ENCODE results near the gene MYCBP2.

Gene MYCBP2

DNA sequence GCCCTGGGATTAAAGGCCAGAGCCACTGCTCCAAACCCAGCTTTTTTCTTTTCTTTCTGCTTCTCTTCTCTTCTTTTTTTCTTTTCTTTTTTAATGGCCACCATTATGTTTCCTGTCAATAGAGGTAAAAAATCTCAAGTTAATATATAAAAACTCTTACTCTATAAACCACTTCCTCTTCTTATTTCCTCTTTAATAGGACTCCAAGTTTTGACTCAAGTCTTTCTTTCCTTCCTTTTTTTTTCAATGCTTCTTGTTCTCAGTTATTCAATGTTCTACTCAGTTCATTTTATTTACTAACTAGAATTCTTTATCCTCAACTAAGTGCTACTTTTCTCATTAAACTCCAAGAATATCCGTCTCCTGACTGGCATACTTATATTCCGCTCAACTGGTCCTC lies 27.1 kb upstream of the MYCBP2 start:
- no peak overlapping the region for H3K4me3 ChIP-seq (ENCODE audit: low read length in 2 of 2)
- H2BK5ac ChIP-seq (ENCODE audit: low read length), result no peak overlapping the region
- H3K9me3 ChIP-seq (replicated peaks in 1 of 2; ENCODE audit: control insufficient read depth in 2 of 2, insufficient read depth in 1 of 2, low read depth in 1 of 2, low read length in 2 of 2), result no peaks in the 10 kb centered on the region
- no peak overlapping the region for H3K18ac ChIP-seq (ENCODE audit: low read length)
- H3K36me3 ChIP-seq (replicated peaks in 1 of 2; ENCODE audit: control insufficient read depth in 2 of 2, insufficient read depth in 2 of 2, low read length in 2 of 2), result no peaks in the 10 kb centered on the region
- no peak overlapping the region for H3K23ac ChIP-seq (ENCODE audit: low read depth, low read length, poor library complexity)
- no peaks in the 10 kb centered on the region for H3K27me3 ChIP-seq (ENCODE audit: control insufficient read depth in 3 of 3, insufficient read depth in 3 of 3, low read depth in 1 of 3, low read length in 3 of 3)
- no peak overlapping the region for H3K14ac ChIP-seq (ENCODE audit: low read length)
- H2BK15ac ChIP-seq (ENCODE audit: low read length), result no peak overlapping the region
- no peak overlapping the region for H4K8ac ChIP-seq (ENCODE audit: low read depth, low read length)
- H2BK120ac ChIP-seq (ENCODE audit: low read depth, low read length), result no peak overlapping the region
- no peak overlapping the region for H3K9ac ChIP-seq (ENCODE audit: low read depth, low read length, poor library complexity)
- no peaks in the 10 kb centered on the region for H3K79me1 ChIP-seq (ENCODE audit: low read depth, low read length)
- no peak overlapping the region for H3K27ac ChIP-seq (replicated peaks; ENCODE audit: low read length)
- no peak overlapping the region for H2AK5ac ChIP-seq (ENCODE audit: low read depth, low read length)
- WGBS, 2 donors (ENCODE audit: extremely low coverage in 2 of 2, insufficient read length in 2 of 2, insufficient replicate concordance in 1 of 2), result no CpG with 5 or more reads among the region's 2 CpGs
- no peak overlapping the region for H3K4ac ChIP-seq (ENCODE audit: low read length)
- H2BK12ac ChIP-seq (ENCODE audit: low read length), result no peak overlapping the region
- H2AFZ ChIP-seq (ENCODE audit: low read length), result no peak overlapping the region
- H3K4me2 ChIP-seq (ENCODE audit: insufficient read depth, low read length, poor library complexity, severe bottlenecking), result no peak overlapping the region
- H3K4me1 ChIP-seq (ENCODE audit: control insufficient read depth in 2 of 2, insufficient read depth in 1 of 2, low read depth in 1 of 2, low read length in 2 of 2), result no peaks in the 10 kb centered on the region
- no peak overlapping the region for H4K91ac ChIP-seq (ENCODE audit: low read depth, low read length, poor library complexity)
- no peak for DNase-seq (ENCODE audit: low spot score)

GRCh38 chr13:77351315-77351714 lies 24.4 kb upstream of the MYCBP2 start:
- H3K79me1 ChIP-seq (ENCODE audit: low read depth, low read length), result no peaks in the 10 kb centered on the region
- no CpG with 5 or more reads among the region's 3 CpGs for WGBS, 2 donors (ENCODE audit: extremely low coverage in 2 of 2, insufficient read length in 2 of 2, insufficient replicate concordance in 1 of 2)
- no peak overlapping the region for H2AFZ ChIP-seq (ENCODE audit: low read length)
- no peak overlapping the region for H2BK12ac ChIP-seq (ENCODE audit: low read length)
- no peak overlapping the region for H2BK15ac ChIP-seq (ENCODE audit: low read length)
- H3K4ac ChIP-seq (ENCODE audit: low read length), result no peak overlapping the region
- H3K14ac ChIP-seq (ENCODE audit: low read length), result no peak overlapping the region
- no peak overlapping the region for H3K4me2 ChIP-seq (ENCODE audit: insufficient read depth, low read length, poor library complexity, severe bottlenecking)
- no peak overlapping the region for H2AK5ac ChIP-seq (ENCODE audit: low read depth, low read length)
- H4K8ac ChIP-seq (ENCODE audit: low read depth, low read length), result no peak overlapping the region
- DNase-seq (ENCODE audit: low spot score), result no peak
- H3K4me3 ChIP-seq (ENCODE audit: low read length in 2 of 2), result no peak overlapping the region
- H2BK120ac ChIP-seq (ENCODE audit: low read depth, low read length), result no peak overlapping the region
- no peaks in the 10 kb centered on the region for H3K27me3 ChIP-seq (ENCODE audit: control insufficient read depth in 3 of 3, insufficient read depth in 3 of 3, low read depth in 1 of 3, low read length in 3 of 3)
- no peak overlapping the region for H3K18ac ChIP-seq (ENCODE audit: low read length)
- H3K4me1 ChIP-seq (ENCODE audit: control insufficient read depth in 2 of 2, insufficient read depth in 1 of 2, low read depth in 1 of 2, low read length in 2 of 2), result no peaks in the 10 kb centered on the region
- no peaks in the 10 kb centered on the region for H3K9me3 ChIP-seq (replicated peaks in 1 of 2; ENCODE audit: control insufficient read depth in 2 of 2, insufficient read depth in 1 of 2, low read depth in 1 of 2, low read length in 2 of 2)
- no peaks in the 10 kb centered on the region for H3K36me3 ChIP-seq (replicated peaks in 1 of 2; ENCODE audit: control insufficient read depth in 2 of 2, insufficient read depth in 2 of 2, low read length in 2 of 2)
- no peak overlapping the region for H3K23ac ChIP-seq (ENCODE audit: low read depth, low read length, poor library complexity)
- H2BK5ac ChIP-seq (ENCODE audit: low read length), result no peak overlapping the region
- no peak overlapping the region for H3K9ac ChIP-seq (ENCODE audit: low read depth, low read length, poor library complexity)
- no peak overlapping the region for H3K27ac ChIP-seq (replicated peaks; ENCODE audit: low read length)
- H4K91ac ChIP-seq (ENCODE audit: low read depth, low read length, poor library complexity), result no peak overlapping the region

DNA sequence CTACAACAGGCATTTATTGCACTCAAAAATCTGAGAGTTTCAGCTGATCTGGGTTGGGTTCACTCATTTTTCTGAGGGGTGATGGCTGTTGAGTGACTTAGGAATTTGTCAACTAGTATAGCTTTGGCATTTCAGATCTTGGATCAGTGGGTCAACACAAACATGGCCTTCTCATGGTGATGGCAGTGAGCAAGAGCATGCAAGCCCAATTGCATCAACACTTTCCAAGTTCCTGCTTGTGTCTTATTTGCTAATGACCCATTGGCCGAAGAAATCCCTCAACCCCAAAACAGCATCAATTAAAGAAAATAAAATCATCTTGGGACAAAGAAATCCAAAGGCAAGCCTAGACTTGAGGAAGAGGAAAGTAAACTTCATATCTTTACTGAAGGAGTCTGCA lies 23.9 kb upstream of the MYCBP2 start:
- Histone ChIP-seq H3K9ac (ENCODE audit: low read depth, low read length, poor library complexity) (no peak overlapping the region), H3K27me3 (ENCODE audit: control insufficient read depth in 3 of 3, insufficient read depth in 3 of 3, low read depth in 1 of 3, low read length in 3 of 3) (no peaks in the 10 kb centered on the region), H2BK120ac (ENCODE audit: low read depth, low read length) (no peak overlapping the region), H2AK5ac (ENCODE audit: low read depth, low read length) (no peak overlapping the region), H3K36me3 (replicated peaks in 1 of 2; ENCODE audit: control insufficient read depth in 2 of 2, insufficient read depth in 2 of 2, low read length in 2 of 2) (no peaks in the 10 kb centered on the region), H3K4ac (ENCODE audit: low read length) (no peak overlapping the region), H2AFZ (ENCODE audit: low read length) (no peak overlapping the region), H3K9me3 (replicated peaks in 1 of 2; ENCODE audit: control insufficient read depth in 2 of 2, insufficient read depth in 1 of 2, low read depth in 1 of 2, low read length in 2 of 2) (no peaks in the 10 kb centered on the region), H3K18ac (ENCODE audit: low read length) (no peak overlapping the region), H3K4me2 (ENCODE audit: insufficient read depth, low read length, poor library complexity, severe bottlenecking) (no peak overlapping the region), H3K4me1 (ENCODE audit: control insufficient read depth in 2 of 2, insufficient read depth in 1 of 2, low read depth in 1 of 2, low read length in 2 of 2) (no peaks in the 10 kb centered on the region), H3K4me3 (ENCODE audit: low read length in 2 of 2) (no peak overlapping the region), H2BK12ac (ENCODE audit: low read length) (no peak overlapping the region), H2BK5ac (ENCODE audit: low read length) (no peak overlapping the region), H3K14ac (ENCODE audit: low read length) (no peak overlapping the region), H4K8ac (ENCODE audit: low read depth, low read length) (no peak overlapping the region), H3K79me1 (ENCODE audit: low read depth, low read length) (no peaks in the 10 kb centered on the region), H4K91ac (ENCODE audit: low read depth, low read length, poor library complexity) (no peak overlapping the region), H3K23ac (ENCODE audit: low read depth, low read length, poor library complexity) (no peak overlapping the region), H3K27ac (replicated peaks; ENCODE audit: low read length) (no peak overlapping the region), H2BK15ac (ENCODE audit: low read length) (no peak overlapping the region)
- DNase-seq (ENCODE audit: low spot score), result no peak
- no CpG with 5 or more reads among the region's 1 CpG for WGBS, 2 donors (ENCODE audit: extremely low coverage in 2 of 2, insufficient read length in 2 of 2, insufficient replicate concordance in 1 of 2)

- Histone ChIP-seq H3K4me2 (ENCODE audit: insufficient read depth, low read length, poor library complexity, severe bottlenecking) (no peak overlapping the region), H3K9me3 (replicated peaks in 1 of 2; ENCODE audit: control insufficient read depth in 2 of 2, insufficient read depth in 1 of 2, low read depth in 1 of 2, low read length in 2 of 2) (no peaks in the 10 kb centered on the region), H2BK12ac (ENCODE audit: low read length) (no peak overlapping the region), H2BK5ac (ENCODE audit: low read length) (no peak overlapping the region), H3K27ac (replicated peaks; ENCODE audit: low read length) (no peak overlapping the region), H2AK5ac (ENCODE audit: low read depth, low read length) (no peak overlapping the region), H3K18ac (ENCODE audit: low read length) (no peak overlapping the region), H4K8ac (ENCODE audit: low read depth, low read length) (no peak overlapping the region), H4K91ac (ENCODE audit: low read depth, low read length, poor library complexity) (no peak overlapping the region), H3K4me3 (ENCODE audit: low read length in 2 of 2) (no peak overlapping the region), H2AFZ (ENCODE audit: low read length) (no peak overlapping the region), H3K23ac (ENCODE audit: low read depth, low read length, poor library complexity) (no peak overlapping the region), H3K9ac (ENCODE audit: low read depth, low read length, poor library complexity) (no peak overlapping the region), H3K4me1 (ENCODE audit: control insufficient read depth in 2 of 2, insufficient read depth in 1 of 2, low read depth in 1 of 2, low read length in 2 of 2) (no peaks in the 10 kb centered on the region), H3K27me3 (ENCODE audit: control insufficient read depth in 3 of 3, insufficient read depth in 3 of 3, low read depth in 1 of 3, low read length in 3 of 3) (no peaks in the 10 kb centered on the region), H2BK120ac (ENCODE audit: low read depth, low read length) (no peak overlapping the region), H3K14ac (ENCODE audit: low read length) (no peak overlapping the region), H3K36me3 (replicated peaks in 1 of 2; ENCODE audit: control insufficient read depth in 2 of 2, insufficient read depth in 2 of 2, low read length in 2 of 2) (no peaks in the 10 kb centered on the region), H2BK15ac (ENCODE audit: low read length) (no peak overlapping the region), H3K79me1 (ENCODE audit: low read depth, low read length) (no peaks in the 10 kb centered on the region), H3K4ac (ENCODE audit: low read length) (no peak overlapping the region)
- DNase-seq (ENCODE audit: low spot score), result no peak
- WGBS, 2 donors (ENCODE audit: extremely low coverage in 2 of 2, insufficient read length in 2 of 2, insufficient replicate concordance in 1 of 2), result no CpG with 5 or more reads among the region's 1 CpG
Measured at GRCh38 chr13:77349365-77349764, 22.5 kb upstream of the MYCBP2 start.

Measured in neuronal stem cell (in vitro differentiated cells).